NCI-H2081 treated with DMSO at 0.1 percent for 48 hours (cell line): ENCODE measurements around the gene UVSSA.

ENCODE experiments used
- DNase-seq: peaks from one replicate; lab custom pipeline; 2025; lab: John Stamatoyannopoulos, UW

The UVSSA gene

DNA sequence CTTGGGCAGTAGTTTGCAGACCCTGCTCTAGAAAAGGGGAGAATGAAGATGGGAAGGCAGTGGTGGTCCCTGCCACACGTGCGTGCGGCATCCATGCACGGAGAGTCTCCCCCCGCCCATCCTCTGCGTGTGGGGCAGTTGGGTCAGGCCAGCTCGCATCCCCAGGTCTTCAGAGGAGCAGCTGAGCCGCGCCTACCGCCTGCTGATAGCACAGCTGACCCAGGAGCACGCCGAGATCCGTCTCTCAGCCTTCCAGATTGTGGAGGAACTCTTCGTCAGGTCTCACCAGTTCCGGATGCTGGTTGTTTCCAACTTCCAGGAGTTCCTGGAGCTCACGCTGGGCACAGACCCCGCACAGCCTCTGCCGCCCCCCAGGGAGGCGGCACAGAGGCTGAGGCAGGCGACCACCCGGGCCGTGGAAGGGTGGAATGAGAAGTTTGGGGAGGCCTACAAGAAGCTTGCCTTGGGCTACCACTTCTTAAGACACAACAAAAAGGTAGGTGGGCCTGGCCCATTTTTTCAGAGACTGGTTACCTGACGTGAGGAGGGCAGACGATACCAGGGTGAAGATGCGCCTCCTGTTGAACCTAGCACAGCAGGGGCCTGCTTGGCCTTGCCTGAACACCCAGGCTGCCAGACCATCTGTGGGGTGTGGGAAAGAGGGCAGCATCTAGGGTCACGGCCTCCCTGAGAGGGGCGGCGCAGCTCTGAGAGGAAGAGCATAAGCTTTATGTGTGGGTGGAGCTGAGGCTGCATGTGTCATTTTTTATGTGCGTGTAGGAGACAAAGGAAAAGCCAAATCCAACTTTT lies 2.6 kb downstream of the UVSSA start:
- DNase-seq = no peak

DNA sequence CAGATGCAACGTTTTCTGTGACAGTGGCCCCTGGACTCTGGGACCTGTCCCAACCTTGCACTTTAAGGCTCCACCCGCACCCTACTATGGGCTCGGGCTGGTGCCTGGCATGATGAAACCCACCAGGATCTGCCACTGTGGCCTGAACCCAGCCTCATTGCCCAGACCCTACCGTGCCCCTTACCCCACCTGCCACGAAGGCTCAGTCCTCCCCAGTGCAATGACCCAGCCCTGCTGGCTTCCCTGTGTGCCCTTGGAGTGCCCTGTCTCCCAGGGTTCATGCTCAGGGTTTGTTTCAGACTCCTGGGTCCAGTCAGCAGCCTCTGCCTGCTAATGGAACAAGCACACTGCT lies 3.1 kb downstream of the UVSSA start:
- no peak for DNase-seq

DNA sequence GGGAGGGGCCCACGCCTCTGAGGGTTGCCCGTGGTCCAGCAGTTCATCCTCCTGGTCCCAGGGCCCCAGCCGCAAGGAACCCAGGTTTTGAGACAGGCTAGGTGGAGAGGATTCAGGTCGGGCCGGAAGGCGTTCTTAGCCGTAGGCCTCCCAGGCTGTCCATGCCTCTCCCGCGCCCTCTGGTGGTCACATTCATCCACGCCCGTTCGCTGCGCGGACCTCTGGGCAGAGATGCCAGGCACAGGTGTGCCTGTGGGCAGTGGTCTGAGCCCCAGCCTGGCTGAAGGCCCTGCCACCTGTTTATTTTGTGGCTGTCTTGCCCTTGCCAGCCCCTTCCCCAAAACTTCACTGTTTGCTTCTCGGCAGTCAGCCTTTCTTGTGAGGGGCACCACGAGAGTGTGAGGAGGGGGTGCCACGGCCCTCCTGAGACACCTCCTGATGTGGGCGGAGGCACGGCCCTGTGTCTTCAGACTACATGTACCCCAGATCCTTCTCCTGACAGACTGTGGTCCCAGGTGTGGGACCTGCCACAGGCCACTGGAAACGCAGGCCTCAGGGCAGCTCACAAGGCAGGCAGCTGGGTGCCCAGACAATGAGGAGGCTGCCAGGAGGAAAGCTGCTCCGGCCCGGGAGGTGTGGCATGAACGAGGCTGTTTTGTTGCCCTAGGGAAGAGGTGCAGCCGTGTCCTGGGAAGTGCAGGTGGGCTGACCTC lies 5.0 kb downstream of the UVSSA start:
- DNase-seq = no peak

DNA sequence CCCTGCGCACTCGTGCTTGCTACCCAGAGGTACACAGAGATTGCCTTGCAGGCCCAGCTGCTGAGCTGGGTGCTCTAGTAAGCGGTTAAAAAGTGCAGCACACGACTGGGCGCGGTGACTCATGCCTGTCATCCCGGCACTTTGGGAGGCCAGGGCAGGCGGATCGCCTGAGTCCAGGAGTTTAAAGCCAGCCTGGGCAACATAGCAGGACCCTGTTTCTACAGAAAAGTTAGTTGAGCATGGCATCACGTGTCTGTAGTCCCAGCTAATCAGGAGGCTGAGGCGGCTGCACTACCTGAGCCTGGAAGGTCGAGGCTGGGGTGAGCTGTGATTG lies 5.5 kb downstream of the UVSSA start:
- no peak for DNase-seq

DNA sequence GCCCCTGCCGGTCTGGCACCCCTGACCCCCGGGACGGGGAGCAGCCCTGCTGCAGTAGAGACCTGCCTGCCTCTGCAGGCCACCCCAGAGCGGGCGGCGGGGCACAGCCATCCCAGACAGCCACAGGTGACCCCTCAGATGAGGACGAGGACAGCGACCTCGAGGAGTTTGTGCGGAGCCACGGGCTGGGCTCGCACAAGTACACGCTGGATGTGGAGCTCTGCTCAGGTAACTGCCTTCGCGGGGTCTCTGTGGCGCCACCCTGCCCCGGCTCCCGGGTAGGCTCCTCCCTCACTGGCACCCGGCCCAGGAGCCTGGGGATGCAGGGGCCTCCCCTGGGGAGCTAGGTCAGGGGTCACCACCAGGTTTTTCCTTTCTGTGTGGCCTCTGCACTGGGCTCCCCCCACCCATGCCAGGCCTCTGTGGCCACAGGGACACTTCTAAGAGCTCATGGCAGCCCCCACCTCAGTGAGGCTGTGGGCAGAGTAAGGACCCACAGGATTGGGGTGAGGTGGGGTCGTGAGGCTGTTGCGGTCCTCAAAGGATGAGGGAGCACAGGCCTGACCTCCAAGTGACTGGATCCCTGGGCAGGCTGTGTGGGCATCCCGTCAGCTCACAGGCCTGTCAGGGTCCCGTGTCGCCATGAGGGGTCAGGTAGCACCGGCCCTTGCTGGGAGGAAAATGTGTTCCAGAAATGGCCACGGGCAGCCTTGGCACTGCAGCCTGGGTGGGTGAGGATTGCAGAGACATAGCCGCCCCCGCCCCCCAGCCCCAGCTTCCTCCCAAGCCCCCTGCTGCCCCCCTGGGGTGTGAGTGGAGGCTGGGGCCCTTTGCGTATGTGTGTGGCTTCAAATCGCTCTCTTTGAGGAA lies 6.4 kb downstream of the UVSSA start:
- DNase-seq = no peak

DNA sequence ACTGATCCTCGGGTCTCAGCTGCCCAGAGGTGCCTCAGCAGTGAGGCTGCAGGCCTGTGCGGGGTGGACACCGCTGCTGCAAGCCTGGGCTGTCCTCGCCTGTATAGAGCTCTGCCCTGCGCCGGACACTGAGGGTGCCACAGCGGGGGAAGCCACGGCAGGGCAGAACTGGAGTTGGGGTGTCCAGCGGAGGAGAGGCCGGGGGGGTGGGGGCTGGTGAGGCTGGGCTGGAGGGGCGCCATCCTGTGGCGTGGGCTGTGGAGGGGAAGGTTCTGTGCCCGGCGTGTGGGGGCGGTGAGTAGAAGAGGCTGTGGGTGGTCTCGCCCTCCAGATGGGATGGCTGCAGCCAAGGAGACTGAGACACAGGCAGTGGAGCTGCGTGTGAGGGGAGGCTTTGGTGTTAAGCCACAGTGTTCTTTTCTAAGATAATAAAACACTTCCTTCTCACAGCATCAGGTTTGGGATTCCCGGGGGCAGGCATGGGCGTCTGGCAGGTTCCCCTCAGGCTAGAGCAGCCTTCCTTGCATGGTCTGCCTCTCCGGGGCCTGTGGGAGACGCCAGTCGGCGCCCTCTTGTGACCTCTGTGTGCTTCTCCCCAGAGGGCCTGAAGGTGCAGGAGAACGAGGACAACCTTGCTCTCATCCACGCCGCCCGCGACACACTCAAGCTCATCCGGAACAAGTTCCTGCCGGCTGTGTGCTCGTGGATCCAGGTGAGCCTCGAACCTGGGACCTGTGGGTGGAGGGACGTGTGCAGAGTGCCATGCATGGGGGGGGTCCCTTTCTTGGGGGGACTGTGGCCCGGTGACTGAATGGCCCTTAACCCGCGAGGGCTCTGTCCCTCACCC lies 7.4 kb downstream of the UVSSA start:
- no peak for DNase-seq

DNA sequence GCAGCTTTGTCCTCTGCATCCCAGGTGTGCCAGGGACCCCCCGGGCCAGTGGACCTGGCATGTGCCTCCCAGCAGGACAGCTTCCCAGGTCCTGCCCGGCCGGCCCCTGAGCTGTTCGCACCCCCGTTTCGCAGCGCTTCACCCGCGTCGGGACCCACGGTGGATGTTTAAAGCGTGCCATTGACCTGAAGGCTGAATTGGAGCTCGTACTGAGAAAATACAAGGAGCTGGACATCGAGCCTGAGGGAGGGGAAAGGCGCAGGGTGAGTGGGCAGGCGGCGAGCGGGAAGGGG lies 7.9 kb downstream of the UVSSA start:
- no peak for DNase-seq

DNA sequence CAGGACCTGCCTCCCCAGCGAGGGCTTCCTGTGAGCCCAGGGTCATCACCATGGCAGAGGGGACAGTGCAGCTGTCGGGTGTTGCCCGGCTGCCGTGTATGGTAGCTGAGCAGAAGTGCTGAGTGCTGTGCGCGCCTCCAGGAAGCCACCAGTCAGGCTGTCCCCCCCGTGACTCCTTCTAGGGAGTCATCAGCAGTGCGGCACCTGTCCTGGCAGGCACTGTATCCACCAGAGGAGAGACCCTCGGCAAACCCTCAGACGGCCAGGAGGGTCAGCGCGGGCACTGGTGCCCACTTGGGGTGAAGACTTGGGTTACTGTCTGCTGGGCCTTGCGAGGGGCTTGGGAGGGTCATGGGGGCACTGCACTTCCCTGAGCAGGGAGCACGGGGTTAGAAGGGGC lies 8.4 kb downstream of the UVSSA start:
- no peak for DNase-seq

DNA sequence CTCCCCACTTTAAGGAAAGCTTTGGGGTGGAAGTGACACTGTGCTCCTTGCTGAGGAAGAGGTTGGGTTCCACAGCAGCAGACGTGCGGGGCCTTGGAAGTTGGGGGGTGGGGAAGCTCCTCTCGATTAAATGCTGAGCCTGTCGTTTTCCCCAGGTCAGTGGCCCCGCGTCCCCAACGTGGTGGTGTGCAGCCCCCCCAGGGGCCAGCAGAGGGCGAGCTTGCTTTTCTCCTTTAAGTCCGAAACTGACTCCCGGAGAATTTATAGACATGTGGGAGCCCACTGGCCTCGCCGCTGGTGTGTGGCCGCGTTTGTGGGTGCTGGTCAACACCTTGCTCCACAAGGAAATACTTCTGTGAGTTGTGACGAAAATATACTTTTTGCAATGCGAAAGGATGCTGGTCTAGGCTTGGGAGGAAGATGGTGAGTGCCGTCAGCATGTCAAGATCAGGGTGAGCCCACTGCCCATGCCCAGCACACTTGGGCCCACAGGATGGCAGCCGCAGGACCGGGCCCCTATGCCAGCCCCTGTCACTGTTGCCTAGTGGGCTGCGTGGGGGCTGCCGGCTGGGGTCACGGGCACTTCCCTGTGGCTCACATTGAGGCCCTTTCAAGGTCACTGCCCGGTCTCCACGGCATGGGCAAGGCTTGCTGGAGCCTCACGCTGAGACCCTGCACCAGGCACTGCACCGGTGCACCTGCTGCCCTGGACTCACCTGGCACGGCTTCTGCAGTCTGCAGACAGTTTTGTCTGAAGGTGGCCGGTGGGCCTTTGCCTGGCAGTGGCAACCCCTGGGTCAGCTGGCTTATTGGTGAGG lies 9.4 kb downstream of the UVSSA start:
- no peak for DNase-seq

DNA sequence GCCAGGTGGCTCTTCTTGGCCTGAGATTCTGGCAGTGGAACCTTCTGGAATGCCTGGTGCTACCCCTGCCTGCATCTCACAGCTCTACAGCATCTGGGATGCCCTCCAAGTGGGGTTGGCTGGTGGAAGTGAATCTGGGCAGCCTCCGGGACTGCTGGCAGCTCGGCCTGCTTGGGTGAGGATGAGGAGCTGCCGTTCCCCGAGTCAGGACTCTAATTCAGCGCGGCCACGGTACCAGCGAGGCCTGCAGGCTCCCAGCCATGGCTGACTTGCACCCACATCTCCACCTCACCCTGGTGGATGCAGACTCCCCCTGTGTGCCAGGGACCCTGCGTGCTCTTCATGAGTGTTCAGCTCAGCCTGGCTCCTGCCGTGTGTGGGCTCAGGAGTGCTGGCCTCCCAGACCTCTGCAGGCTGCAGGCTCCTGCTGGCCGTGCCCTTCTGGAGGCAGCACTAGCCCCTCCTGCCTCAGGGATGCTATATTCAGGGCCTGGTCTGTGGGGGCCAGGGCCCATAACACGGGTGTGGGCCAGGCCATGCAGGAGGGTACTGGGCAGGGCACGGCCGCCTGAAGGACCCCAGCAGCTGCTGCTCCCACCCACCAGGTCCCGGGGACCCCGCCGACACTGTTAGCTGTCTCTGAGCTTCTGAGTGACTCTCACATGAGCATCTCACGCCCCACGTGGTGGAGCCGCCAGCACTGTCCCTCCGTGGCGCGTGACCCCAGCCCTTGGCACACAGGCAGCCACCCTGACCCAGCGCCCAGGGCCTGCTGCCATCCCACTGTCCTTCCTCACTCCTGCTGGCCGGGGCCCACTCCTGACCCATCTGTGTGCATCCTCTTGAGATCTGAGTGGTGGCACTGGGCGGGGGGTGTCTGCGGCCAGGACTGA lies 10.6 kb downstream of the UVSSA start:
- no peak for DNase-seq

DNA sequence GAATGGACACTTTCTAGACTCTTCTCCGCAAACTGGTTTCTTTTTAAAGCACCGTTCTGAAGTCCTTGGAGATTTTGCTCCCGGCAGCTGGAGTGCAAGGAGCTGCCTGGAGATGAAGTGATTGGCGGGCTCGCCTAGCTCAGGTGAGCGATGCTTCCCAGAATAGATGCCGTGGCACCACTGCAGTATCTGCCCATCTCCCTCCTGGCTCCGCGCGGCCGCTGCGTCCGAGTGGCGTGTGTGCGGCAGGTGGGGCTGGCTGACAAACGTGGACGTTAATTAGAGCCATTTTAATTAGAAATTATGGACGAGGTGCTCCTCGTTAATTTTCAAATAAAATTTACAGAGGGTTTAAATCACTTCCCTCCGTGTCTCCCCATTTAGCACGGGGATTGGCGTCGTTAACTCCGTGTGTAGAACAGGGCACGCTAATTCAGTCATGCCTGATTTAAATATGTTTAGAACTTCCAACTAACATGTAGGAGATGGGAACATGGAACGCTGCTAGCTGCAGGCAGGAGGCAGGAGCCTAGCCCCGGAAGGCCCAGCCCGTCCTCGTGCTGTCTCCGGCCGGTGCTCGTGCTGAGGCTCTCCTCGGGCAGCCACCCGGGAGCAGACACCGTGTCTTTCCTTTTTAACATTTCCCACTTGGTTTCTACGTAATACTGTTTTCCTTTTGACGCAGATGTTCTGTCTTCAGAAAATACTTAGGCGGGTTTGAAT lies 11.6 kb downstream of the UVSSA start:
- DNase-seq = no peak

DNA sequence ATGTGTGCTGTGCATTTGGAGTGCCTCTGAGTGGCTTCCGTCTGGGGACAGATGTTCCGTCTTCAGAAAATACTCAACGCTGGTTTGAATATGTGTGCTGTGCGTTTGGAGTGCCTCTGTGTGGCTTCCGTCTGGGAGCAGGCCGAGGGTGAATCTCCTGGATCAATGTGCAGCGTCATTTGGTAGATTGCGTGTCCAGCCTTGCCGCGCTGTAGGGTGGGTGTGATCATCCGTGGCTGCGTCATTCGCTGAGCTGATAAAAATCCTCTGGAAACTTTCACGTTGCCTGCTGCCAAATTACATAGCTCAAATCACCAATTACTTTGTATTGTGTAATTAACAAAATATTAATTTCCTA lies 12.1 kb downstream of the UVSSA start:
- DNase-seq = no peak

DNA sequence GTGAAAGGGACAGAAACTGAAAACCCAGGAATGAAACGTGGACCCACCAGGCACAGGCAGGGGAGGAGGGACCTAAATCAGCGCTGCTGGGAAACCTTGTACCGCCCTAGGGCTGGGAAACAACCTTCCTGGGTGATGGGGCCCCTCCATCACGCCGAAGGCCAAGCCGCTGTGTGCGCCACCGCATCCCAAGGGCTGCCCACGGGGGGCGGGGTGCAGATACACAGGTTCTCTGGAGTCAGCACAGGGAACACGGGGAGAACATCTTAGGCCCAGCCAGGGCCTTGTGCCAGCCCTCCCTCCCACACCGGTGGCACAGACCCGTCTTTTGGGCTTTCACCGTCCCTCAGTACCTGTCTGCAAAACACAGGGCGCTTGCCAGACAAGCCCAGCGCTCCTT lies 13.0 kb downstream of the UVSSA start:
- DNase-seq = no peak

DNA sequence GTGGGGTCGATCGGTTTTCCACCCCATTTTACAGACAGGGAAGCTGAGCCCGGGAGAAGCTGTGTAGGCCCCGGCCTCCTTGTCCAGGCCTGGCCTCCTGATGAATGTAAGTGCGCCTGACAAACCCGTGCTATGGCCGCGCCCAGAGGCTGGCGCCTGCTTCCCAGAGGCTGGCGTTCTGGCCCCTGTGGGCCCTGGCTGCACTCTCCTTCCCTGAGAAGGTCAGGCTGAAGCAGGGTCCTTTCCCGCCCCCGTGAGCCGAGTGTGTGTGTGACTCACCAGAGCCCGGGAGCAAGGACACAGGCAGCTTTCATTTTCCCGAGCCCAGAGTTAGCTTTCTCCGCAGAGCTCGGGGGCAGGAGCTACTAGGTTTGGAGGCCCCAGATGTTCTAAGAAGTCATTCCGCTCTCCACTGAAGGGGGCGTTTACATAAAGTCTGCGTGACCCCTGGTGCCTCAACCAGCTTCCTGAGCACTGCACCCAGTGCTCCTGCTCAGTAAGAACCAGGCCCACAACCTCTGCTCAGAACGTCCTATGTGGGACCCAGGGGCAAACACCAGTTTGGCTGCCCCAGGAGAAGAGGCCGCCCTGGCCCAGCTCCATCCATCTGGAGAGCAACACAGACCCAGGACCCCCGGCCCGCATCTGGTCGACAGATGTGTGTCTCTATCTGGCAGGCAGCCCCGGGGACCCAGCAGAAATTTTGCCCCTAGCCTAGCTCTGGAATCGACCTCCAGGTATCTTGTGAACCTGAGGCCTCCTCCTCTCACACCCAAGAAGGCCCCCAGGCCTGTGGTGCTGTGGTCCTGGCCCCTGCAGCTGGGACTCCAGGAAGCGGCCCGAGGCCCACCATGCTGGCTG lies 13.6 kb downstream of the UVSSA start:
- no peak for DNase-seq

DNA sequence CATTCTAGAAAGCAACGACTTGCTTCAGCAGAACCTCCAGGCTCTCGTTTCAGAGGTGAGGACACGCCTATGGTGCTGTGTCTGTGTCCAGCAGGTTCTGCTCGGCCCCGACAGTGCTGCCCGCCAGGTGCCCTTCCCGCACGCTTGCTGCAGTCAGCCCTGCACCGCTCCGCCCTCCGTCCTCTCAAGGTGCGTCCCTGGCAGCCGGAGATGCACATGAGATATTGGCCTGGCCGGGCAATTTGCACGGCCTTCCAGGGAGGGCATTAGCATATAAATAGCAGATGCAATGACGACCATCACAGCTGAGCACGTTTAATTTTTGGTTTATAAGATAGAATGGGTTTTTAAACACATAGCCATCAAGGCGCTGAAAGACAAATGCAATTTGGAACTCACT lies 14.4 kb downstream of the UVSSA start:
- DNase-seq = no peak

DNA sequence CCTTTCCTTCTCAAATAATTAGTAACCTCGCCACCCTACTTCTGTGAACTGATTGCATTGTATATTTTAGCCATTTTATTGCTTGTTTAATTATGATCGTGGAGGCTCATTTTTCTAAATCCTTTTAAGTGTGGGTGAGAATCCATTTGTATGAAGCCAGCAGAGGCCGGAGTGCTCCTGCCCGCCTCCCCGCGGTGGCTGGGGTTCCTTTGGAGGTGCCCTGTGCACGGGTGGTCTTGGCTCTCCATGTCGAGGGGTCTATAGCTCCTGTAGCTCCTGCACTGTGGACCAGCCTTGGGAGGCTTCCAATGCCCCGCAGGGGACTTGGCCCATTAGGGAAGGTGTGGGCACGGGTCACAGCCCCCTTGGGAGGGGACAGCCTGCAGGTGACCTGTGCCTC lies 15.0 kb downstream of the UVSSA start:
- no peak for DNase-seq

DNA sequence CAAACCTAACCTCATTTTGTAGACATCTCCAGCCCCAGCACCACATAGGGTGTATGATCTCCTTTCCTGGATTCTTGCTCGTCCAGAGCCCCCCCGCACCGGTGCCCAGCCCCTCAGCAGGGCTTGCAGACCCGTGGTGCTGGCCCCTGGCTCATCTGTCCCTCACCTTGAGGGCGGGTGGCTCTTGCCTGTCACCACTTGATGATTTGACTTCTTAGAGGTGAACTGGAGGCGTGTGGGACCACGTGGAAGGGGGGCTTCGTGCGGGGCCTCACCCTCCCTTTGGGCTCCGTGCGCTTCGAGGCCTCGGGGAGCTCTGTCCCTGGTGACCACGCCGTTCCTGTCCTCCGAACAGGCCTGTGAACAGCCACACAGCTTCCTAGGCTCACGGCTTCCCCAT lies 15.5 kb downstream of the UVSSA start:
- DNase-seq = no peak

DNA sequence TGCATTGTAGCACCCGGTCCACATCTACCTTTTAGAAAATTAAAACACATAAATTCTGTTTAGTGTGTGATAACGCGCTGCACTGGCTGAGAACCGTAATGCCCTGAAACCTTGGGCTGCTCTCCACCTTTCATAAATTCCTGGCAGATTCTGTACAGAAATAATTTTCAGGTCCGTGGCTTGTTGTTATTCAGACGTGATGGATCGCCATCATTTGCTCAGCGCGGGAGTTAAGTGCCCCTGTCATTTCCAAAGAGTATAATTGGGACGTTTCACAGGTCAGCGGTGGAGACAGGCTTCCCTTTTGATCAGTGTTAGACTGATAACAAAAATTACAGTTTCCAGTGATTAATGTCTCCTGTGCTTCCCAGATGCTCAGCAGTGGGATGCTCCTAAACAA lies 16.5 kb downstream of the UVSSA start:
- no peak for DNase-seq

DNA sequence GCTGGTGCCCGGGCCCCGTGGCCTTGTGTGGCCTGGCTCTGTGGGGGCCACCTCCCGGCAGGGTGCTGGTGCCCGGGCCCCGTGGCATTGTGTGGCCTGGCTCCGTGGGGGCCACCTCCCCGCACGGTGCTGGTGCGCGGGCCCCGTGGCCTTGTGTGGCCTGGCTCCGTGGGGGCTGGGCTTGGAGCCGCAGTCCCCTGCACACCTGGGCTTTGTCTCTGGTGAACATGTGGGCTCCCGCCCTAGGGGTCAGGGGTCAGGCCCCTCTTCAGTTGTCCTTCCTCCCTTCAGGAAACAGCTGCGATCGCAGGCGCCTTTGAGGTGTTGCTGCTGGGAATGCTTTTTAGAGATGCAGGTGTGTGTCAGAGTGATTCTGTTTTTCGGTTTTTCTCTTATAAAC lies 17.2 kb downstream of the UVSSA start:
- DNase-seq = no peak
